G401.6 (cell line): Measurements from ENCODE around the gene NCSTN.
A peak's percentile ranks its signal among the peaks of the same experiment; 100 is the strongest.
"Not testable (repeated sequence)": the region's sequence is repeated elsewhere in the genome, so short reads cannot be mapped to it uniquely, and the experiment has no call there.

Experiments used
- FAIRE-seq: peaks from 2 replicates; lab custom pipeline; 2012; peaks lifted over from hg19 to GRCh38; lab: Jason Lieb, UNC

Gene NCSTN

DNA sequence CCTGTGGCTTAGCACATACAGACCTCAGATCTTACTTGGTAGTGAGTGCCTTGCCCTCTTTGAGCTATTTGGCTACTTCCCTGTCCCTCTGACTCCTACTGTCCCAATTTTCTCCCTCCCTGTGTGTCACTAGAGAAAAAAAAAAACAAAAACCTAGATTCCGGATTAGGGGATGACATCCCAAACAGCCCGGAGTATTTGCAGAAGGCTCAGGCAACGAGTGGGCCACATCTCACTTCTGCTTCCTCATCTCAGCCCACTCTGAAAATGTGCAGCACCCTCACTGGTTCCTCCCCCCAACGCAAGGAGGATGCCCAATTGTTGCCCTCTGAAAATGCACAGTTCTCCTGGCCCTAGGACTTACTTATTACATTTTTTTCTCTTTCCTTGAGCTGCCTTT is 28.6 kb downstream of the NCSTN start:
- no peak for FAIRE-seq

DNA sequence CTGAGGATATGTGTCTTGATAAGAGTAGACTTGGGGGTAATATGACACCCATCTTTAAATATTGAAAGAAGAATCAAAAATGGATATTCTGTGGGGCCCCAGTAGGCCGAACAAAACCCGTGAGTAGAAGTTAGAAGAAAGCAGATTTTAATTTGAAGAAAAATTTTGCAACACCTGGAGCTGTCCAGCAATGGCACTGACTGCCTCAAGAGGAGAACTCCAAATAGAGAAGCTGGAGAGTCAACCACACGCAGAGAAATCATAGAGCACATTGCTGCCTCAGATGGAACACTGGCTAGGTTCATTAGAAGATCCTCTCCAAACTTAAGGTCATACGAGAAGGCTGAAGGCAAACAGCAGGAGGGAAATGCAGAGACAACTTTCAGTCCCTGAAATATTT is 30.5 kb downstream of the NCSTN start:
- no peak for FAIRE-seq

DNA sequence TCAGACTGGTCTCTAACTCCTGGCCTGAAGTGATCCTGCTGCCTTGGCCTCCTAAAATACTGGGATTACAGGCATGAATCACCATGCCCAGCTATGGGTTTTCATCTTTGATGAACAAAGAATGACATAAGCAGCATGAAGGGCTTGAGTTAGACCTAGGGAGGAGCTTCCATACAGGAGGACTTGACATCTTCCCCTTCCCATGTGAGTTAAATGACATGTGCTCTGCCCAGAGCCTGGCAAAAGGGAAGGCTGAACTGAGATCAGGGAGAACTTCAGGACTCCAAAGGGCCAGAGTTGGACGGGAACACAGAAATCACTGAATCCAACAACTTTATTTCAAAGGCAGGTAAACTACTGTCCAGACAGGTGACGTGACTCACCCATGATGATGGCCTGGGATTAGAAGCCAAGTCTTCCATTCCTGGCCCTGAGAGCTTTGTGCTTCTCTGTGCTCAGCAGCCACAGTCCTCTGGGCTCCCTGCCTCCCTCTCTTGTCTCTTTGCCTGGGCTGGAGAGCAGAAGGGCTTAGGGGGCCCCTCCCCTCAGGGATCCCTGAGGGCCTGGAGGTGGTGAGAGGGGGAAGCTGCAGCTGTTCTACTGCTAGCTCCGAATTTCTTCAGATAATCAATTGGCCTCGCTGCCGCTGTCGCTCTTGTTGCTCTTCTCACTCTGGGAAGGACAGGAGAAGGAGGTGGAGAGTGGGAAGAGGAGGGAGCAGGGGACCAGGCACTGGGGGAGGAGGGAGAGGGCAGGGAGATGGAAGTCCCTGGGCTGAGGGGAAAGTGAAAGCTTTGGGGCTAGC is 31.3 kb downstream of the NCSTN start:
- no peak for FAIRE-seq

DNA sequence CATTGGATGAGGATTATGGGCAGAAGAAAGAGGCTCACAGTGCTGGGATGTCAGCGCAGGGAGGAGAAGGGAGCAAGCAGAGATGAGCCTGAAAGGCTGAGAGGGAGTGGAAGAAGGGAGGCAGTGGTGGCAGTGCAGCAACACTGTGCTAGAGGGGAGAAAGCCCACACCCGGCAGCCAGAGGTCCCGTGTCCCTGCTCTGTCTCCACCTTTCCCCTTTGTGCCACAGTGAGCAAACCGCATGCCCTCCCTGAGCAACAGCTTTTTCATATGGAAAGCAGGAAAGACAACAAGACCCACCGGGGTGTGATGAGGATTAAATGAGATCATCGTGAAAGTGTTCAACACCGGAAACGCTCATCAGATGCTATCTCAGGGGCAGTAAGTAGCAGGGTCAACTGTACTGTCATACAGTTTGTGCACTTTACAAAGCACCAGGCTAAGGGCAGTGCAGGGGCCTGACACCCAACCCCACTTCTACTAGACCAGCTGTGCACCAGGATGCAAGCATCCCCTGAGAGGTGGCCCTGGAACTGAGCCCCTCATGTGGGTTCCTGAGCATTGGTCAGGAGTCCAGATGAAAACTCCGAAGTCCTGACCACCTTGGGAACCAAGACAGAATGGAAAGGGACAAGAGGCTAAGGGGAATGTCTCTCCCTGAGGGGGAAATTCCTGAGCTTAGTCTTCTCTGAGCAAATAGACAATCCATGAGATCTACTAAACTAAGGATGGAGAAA is 32.8 kb downstream of the NCSTN start:
- FAIRE-seq = no peak

DNA sequence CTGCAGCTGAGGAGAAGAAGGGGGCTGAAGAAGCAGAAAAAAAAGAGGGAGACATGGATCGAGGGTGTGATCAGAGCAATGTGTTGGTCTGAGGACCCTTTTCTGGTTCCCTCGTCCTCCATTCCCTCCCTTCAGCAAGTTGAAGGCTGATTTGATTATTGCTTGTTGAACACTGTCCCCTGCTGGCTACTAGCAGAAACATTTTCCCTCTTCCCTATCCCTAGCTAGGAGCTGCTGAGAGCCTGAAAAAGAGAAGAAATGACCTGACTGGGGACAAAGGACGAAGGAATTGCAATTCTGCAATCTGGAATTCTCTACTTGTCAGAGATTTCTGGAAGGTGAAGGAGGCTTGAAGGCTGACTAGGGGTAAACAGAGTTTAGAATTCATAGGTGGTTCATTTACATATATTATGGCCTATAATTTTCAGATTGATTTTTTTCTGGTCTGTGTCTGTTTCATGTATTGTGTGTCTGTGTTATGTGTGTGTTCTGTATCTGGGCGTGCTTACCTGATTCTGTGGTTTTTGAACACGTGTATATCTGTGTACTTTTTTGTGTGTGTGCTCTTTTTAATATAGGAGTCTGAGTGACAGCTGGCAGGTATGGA is 33.4 kb downstream of the NCSTN start:
- FAIRE-seq = peak; percentile 66

DNA sequence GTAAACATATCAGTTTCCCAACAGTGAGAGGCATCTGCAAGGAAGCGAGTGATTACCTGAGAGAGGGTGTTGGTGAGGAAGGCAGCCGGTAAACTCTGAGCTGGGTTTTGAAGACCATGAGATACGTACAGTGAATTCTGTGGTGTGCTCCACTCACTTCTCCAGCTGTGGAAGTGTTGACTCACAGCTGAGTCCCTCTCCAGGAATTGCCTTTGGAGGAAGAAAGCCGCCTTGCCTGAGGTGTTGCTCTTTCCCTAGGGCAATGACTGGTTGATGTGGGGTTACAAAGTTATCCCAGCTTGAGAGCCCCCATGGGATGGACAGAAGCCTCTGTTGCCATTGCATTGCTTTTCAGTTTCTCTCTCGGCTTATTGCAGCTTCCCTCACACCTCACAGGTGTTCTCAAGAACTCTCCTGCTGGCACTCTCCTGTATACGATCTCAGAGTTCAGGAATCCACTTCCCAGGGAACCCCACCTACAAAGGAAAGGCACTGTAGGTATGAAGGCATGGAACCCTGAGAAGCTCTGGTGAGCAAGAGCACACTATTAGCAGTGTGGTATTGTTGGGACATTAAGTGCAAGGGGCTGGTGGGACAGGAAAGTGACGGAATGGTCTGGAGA is 34.5 kb downstream of the NCSTN start:
- no peak for FAIRE-seq

DNA sequence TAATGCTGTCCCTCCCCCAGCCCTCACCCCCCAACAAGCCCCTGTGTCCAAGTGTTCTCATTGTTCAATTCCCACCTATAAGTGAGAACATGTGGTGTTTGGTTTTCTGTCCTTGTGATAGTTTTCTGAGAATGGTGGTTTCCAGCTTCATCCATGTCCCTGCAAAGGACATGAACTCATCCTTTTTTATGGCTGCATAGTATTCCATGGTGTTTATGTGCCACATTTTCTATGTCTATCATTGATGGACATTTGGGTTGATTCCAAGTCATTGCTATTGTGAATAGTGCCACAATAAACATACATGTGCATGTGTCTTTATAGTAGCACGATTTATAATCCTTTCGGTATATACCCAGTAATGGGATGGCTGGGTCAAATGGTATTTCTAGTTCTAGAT is 41.6 kb downstream of the NCSTN start:
- FAIRE-seq = not testable (repeated sequence)

DNA sequence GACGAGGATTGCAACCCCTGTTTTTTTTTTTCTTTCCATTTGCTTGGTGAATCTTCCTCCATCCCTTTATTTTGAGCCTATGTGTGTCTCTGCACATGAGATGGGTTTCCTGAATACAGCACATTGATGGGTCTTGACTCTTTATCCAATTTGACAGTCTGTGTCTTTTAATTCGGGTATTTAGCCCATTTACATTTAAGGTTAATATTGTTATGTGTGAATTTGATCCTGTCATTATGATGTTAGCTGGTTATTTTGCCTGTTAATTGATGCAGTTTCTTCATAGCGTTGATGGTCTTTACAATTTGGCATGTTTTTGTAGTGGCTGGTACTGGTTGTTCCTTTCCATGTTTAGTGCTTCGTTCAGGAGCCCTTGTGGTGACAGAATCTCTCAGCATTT is 45.2 kb downstream of the NCSTN start:
- FAIRE-seq = not testable (repeated sequence)

DNA sequence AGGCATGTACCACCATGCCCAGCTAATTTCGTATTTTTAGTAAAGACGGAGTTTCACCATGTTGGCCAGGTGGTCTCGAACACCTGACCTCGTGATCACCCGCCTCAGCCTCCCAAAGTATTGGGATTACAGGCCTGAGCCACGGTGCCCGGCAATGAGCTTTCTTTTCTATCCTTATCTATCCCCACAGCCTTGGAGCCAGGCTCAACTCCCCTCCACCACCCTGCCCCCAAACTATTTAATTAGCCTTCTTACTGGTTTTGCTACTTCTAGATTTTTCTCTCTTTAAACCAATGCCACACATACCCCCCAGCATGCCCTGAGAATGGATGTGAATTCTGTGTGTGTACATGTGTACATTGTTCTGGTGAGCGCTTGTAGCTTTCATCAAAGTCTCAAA is 51.5 kb downstream of the NCSTN start:
- FAIRE-seq = no peak

DNA sequence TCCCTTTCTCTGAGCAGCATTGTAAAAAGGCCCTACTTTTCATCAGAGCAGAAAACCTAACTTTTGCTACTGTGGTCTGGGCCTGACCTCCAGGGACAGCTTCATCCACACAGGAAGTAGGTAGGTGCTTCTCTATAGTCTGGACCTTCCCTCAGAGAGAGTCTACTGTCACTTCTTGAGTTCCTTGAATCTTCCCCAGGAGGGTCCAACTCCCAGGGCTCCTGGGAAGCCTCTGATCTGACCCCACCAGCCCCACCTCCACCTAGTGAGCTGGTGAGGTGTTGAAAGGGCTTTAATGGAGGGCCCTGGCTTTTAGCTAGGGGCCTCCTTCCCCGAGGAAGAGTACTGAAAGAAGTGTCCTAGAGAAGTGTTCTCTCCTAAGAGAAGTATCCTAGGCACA is 54.5 kb downstream of the NCSTN start:
- FAIRE-seq = no peak

DNA sequence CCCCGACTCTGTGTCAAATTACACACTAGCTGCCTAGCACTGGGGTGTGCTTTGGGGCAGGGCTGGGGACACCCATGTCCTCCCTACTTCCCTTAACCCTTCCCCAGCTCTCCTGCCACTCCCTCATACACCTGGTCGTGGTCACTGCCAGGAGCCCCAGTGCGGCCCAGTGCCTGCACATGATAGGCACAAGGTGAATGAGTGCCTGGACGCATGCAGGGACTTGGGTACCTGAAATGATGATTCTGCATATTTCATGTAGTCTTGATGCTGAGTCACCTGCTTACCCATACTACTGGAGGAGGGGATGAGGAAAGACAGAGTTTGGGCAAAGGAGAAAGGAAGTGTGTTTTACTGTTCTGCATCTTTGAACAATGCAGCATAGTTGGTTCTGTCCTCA is 55.6 kb downstream of the NCSTN start:
- FAIRE-seq = no peak

DNA sequence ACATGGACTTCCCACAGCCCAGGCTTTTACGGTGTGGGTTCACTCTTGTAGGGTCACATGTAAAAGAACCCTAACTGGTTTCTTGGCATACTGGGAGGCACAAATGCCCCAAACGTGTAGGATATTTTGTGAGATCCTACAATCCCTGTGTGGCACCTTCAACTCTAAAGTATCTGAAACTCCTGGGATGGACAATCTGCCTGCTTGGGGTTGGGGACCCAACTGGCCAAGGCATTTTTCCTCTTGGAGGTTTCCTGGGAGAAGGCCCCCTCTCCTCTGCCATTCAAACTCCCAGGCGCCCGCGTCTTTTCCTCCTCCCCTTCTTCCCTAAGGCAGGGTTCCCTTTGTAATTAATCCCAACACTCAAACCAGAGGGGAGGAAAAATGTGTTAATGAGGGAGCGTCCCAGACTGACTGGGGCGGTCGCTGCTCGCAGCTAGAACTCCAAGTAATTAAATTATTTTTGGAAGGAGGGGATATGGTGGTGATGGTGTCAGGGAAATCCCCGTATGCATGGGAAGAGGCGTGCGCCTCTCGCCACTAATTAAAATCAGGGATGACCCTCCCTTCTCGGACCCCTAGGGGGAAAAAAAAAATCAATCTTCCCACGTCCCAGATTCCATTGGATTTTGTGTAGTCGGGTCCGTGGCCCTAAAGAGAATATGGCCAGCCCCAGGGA is 56.5 kb downstream of the NCSTN start:
- no peak for FAIRE-seq

DNA sequence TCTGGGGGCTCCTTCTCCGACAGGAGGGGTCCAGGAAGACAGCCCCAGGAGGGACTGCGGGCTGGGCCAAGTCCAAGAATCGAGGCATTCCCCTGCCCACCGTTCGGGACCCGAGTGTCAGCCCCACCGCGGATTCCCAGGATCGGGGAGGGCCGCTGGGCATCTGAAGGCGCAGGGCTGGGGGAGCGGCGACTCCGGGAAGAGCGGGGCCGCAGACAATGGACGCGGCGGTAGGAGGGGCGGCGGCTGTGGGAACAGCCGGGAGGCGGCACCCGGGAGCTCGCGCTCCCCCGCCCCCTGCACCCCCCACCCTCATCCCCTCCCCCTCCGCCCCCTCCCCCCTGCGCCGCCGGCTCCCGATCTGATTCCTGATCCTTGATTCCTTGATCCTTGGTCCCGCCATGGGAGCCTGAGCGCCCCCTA is 57.1 kb downstream of the NCSTN start, which contains the start of gene VANGL2:
TSS of gene VANGL2 (plus strand) at position 342 of the 423 bp plus-strand sequence. CDS start 15,274 bp downstream, outside the sequence.
- no peak for FAIRE-seq

DNA sequence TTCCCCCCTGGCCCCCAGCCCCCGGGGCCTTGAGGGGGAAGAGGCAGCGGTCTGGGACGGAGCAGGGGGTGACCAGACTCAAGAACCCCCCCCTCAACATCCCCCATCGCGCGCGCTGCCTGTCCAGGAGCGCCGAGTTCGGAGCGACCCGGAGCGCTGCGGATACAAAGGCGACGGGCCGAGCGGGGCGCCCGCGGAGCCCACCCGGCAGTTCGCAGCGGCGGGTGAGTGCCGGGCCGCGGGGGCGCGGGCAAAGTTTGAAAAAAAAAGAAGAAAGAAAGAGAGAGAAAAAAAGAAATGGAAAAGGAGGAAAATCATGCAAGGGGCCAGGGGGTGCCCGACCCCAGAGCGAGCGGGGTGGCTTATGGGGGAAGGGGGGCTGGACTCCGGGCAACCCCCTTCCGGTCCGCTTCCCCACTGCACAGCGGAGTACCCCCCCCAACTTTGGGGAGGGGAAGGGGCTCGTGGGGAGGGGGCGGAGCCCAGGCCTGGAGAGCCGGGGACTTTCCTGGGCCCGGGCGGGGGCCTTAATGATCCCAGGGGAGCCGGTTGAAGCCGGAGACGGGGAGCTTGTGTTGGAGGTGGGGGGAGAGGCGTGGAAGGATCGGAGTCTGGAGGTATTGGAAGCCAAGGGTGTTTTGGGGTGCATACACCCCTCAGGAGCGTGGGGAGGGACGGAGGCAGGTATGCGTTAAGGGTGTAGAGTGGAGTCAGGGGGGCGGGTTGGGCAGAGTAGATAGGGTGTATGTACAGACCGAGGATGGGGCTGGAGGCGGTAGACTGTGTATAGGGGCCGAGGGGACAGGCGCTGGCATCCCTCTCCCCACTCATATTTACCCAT is 57.7 kb downstream of the NCSTN start:
- no peak for FAIRE-seq

DNA sequence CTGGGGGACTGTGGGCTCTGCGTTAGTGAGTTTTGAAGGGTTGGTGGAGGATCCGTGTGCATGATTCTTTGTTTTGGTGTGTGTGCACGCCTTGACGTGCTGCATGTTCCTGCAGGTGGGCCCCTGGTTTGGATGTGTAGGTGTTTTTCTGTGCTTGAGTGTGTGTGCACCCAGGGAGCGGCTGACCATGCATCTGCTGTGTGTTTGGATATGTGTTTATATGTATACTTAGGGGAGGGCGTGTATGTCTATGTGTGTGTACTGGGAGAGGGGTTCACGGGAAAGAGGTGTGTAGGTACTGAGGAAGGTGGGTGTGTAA is 58.3 kb downstream of the NCSTN start:
- FAIRE-seq = no peak

DNA sequence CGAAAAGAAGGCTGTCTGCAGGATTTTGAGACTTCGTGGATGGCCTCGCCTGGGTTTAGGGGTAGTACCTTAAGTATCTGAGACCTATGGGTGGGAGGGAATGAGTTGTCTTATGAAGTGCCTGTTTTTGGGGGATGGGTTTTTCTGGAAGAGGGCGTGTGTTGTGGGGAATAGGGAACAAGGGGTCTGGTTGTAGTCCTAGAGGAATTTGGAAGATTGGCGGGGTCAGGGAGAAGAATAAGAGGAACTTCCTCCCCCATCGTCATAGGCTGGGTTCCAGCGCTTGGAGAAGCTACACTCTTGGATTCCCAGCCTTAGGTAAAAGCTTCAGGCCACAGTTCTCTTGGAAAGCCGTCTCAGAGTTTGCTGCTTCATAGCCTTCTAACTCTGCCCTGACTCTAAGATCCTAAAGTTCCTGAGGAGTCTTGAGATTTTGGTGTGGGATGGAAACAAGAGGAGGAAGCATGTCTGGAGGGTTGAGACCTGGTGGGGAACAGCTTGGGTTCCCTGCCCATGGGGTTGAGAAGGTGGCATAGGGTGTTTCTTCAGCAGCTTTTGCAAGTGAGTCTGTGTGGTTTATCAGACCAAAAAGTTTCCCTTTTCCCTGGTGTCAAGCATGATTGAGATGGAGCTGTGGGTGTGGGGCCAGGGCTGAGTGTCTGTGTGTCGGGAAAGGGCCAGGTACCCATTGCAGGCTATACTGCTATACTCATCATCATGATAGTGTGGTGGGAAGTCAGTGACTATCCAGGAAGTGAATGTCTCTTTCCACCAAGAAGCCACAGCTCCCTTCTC is 59.0 kb downstream of the NCSTN start:
- no peak for FAIRE-seq

DNA sequence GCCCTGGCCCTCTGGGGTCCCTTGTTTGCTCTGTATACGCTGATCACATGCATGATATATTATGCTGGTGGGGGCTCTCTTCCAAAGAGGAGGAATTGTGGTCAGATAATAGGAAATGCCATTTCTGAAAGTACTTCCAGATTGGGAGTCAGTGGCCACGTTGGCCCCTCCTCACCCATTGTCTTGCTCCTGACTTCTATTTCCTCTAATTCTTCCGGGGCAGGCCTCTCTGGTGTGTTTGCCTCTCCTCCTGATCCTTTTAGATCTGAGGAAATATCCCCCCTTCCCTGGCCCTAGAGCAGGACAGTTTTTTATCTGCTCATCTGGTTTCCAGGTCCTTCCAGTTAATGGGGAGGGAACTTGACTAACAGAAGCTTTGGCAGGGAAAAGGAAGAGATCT is 60.1 kb downstream of the NCSTN start:
- no peak for FAIRE-seq

DNA sequence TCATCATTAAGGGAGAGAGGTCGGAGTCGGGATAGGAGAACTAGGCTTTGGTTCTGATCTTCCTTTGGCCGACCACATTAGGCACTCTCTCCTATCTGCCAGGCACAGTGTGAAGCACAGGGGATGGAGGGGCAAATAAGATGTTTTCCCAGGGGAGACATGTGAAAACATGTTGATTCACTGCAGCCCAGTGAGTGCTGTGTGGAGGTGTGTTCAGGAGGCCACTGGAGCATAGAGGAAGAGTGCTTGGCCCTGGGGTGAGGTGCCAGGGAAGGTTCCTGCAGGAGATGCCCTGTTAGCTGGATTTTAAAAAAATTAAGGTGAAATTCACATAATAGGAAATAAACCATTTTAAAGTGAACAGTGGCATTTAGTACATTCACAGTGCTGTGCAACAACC is 60.9 kb downstream of the NCSTN start:
- no peak for FAIRE-seq

DNA sequence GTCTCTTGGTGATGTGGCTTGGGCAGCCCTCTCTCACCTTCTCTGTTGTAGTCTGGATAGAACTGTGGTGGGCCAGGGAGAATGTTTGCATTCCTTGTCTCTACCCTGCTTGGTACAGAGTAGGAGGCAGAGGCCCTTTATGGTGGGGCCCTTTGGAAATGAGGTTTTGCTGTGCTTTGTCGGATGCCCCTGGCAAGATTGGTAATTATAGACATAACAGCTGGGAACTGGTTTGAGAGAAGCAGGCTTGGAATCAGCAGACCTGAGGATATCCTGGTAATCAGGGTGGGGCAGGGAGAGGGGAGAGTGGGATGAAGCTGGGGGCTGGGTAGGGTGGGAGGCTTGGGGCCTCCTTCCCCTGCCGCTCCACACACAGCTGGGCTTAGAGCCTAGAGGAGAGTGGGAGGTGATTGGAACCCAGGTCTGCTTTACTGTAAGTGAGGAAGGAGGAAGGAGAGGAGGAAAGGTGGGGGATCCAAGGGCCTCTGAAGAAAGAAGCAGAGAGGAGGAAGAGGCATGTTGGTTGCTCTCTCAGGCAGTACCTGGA is 62.2 kb downstream of the NCSTN start:
- FAIRE-seq = no peak
